GM18526 (cell line): Measurements from ENCODE around the gene RNF224.

Experiments
- POLR2A ChIP-seq: IDR thresholded peaks from 3 replicates; pipeline ENCODE4 v1.6.1; 2011; ENCODE audit not compliant: insufficient read length; ENCODE audit errors: extremely low read depth

Gene RNF224

GRCh38 chr9:137189297-137190295, 37.7 kb upstream of the RNF224 start:
- no peak for TF ChIP-seq POLR2A

GRCh38 chr9:137190315-137190856, 36.9 kb upstream of the RNF224 start:
- TF ChIP-seq POLR2A: no peak

- TF ChIP-seq POLR2A: no peak
Observed at GRCh38 chr9:137191245-137191644, 36.1 kb upstream of the RNF224 start.

GRCh38 chr9:137191691-137192447, 35.4 kb upstream of the RNF224 start:
- no peak for TF ChIP-seq POLR2A

- no peak for TF ChIP-seq POLR2A
Observed at GRCh38 chr9:137192448-137192780, 34.9 kb upstream of the RNF224 start.

GRCh38 chr9:137192859-137193258, 34.4 kb upstream of the RNF224 start:
- no peak for TF ChIP-seq POLR2A

GRCh38 chr9:137193771-137194170, 33.5 kb upstream of the RNF224 start:
- no peak for TF ChIP-seq POLR2A

GRCh38 chr9:137194388-137194787, 32.9 kb upstream of the RNF224 start:
- no peak for TF ChIP-seq POLR2A

- no peak for TF ChIP-seq POLR2A
Observed at GRCh38 chr9:137194909-137195308, 32.4 kb upstream of the RNF224 start.

GRCh38 chr9:137195525-137196220, 31.6 kb upstream of the RNF224 start:
- TF ChIP-seq POLR2A: no peak

GRCh38 chr9:137198051-137198901, 29.0 kb upstream of the RNF224 start:
- no peak for TF ChIP-seq POLR2A

- TF ChIP-seq POLR2A: no peak
Observed at GRCh38 chr9:137198902-137199283, 28.4 kb upstream of the RNF224 start.

GRCh38 chr9:137199411-137200121, 27.7 kb upstream of the RNF224 start:
- TF ChIP-seq POLR2A: no peak
